ENCODE measurements around the gene DNASE1L2.

The DNASE1L2 gene

DNA sequence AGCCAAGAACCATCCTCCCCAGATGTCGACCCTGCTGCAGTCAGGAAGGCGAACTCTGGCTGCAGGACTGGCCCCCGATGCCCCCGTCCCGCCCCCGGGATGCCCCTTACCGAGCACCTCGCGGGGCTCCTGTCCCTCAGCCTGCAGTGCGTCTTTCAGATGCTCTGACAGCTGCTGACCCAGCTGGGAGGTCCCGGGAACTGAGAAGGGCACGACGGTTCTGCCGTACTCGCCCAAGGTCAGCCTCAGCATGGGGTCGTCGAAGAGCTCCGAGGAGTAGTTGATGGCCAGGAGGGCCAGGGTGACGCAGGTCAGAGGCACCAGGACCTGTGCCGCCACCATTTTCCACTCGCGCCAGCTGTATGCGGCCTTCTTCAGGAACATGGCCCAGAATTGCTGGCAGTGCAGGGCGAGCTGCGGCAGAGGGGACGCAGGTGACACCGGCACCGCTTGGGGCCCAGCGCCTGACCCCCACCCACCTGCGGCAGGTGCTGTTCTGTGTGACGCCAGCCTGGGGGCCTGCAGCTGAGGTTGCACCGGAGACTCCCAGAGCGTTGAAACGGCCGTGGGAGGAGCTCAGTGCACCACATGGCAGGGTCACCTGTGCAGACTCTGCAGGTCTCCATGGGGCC, 51.8 kb downstream of the DNASE1L2 start:
- DNase-seq (ENCODE audit: low read depth), result no peak
